GM13976 (cell line): ENCODE measurements around the gene C1R.

Source experiments
- DNase-seq: peaks from one replicate; pipeline ENCODE4 v3.0.0; 2012; ENCODE audit warnings: low spot score
- in situ Hi-C: fragments of 300-500 bp; cut with MboI; formaldehyde crosslinking; loops from one replicate; pipeline ENCODE4 v1.12.0; 2022; ENCODE audit warnings: low sequenced_read_pairs, mixed read lengths, inconsistent platforms; ENCODE audit not compliant: unreplicated experiment
- TF ChIP-seq, protein P1 (sequence below): IDR thresholded peaks from 2 replicates; pipeline ENCODE4 v1.5.1; 2012; ENCODE audit warnings: borderline replicate concordance, mild to moderate bottlenecking; ENCODE audit not compliant: insufficient read depth; ENCODE audit errors: extremely low read depth, missing control alignments, control extremely low read depth

C1R gene

GRCh38 chr12:7035463-7035862 is 56.8 kb downstream of the C1R start:
- no peak for DNase-seq
- in situ Hi-C loops, result no loop called here
- TF ChIP-seq, protein P1, sequence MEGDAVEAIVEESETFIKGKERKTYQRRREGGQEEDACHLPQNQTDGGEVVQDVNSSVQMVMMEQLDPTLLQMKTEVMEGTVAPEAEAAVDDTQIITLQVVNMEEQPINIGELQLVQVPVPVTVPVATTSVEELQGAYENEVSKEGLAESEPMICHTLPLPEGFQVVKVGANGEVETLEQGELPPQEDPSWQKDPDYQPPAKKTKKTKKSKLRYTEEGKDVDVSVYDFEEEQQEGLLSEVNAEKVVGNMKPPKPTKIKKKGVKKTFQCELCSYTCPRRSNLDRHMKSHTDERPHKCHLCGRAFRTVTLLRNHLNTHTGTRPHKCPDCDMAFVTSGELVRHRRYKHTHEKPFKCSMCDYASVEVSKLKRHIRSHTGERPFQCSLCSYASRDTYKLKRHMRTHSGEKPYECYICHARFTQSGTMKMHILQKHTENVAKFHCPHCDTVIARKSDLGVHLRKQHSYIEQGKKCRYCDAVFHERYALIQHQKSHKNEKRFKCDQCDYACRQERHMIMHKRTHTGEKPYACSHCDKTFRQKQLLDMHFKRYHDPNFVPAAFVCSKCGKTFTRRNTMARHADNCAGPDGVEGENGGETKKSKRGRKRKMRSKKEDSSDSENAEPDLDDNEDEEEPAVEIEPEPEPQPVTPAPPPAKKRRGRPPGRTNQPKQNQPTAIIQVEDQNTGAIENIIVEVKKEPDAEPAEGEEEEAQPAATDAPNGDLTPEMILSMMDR, result no peak

- no peak for DNase-seq
- TF ChIP-seq, protein P1, result no peak
- in situ Hi-C loops, result no loop called here
These were observed 57.8 kb downstream of the C1R start for GRCh38 chr12:7034464-7034863.

DNA sequence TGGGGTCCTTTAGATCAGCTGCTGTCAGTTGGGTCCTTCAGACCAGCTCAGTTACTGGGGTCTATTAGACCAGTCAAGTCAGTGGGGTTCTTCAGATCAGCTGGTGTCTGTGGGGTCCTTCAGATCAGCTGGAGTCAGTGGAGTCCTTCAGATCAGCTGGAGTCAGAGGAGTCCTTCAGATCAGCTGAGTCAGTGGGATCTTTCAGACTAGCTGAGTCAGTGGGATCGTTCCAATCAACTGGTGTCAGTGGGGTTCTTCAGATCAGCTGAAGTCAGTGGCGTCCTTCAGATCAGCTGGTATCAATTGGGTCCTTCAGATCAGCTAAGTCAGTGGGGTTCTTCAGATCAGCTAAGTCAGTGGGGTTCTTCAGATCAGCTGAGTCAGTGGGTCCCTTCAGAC is 59.3 kb downstream of the C1R start:
- in situ Hi-C loops, result no loop called here

DNA sequence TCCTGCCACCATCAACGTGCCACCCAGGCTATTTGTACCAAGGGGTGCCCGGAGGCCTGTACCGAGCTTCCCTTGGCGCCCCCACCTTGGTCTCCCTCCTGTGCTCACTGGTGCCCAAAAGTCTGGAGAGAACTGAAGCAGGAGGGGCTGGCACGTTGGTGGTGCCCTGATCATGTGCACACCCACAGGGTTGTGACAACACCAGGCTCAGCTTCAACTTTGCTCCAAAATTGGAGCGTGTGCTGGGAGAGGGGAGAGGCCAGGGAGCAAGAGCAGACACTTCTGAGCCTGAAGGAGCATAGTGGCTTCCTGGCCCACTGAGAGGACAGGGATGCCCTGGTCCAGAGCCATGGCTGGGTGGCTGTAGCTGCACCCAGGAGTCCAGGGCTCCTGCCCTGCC is 60.9 kb downstream of the C1R start:
- in situ Hi-C loops, result no loop called here
- TF ChIP-seq, protein P1, result no peak
- DNase-seq, result no peak

More for the DNA sequence above, 59.3 kb downstream of the C1R start:
- TF ChIP-seq, protein P1, result no peak
- DNase-seq, result no peak
